HG03342 (cell line): ENCODE results near the gene PADI4.
"Not testable (repeated sequence)": the region's sequence is repeated elsewhere in the genome, so short reads cannot be mapped to it uniquely, and the experiment has no call there.

Experiments
- ATAC-seq: cut with Tn5 transposase; IDR thresholded peaks from one replicate; pipeline ENCODE4 v1.9.1; 2021; ENCODE audit warnings: mild to moderate bottlenecking, moderate library complexity; ENCODE audit not compliant: unreplicated experiment

Gene PADI4

DNA sequence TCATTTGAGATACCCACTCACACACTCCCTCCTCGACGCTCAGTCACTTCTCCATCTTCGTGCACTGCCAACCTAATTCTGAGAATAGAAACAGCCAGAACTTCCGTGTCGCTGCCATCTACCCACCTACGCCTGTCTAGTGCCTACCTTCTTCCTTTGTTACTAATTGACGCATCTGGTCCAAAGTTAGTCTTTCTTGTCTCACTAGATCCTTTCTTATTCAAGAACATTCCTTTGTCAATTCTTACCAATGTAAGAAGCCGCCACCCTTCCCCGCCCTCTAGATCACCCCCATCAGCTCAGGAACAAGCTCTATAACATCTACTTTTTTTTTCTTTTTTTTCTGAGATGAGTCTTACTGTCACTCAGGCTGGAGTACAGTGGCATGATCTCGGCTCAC lies 67.7 kb downstream of the PADI4 start:
- ATAC-seq, result no peak

DNA sequence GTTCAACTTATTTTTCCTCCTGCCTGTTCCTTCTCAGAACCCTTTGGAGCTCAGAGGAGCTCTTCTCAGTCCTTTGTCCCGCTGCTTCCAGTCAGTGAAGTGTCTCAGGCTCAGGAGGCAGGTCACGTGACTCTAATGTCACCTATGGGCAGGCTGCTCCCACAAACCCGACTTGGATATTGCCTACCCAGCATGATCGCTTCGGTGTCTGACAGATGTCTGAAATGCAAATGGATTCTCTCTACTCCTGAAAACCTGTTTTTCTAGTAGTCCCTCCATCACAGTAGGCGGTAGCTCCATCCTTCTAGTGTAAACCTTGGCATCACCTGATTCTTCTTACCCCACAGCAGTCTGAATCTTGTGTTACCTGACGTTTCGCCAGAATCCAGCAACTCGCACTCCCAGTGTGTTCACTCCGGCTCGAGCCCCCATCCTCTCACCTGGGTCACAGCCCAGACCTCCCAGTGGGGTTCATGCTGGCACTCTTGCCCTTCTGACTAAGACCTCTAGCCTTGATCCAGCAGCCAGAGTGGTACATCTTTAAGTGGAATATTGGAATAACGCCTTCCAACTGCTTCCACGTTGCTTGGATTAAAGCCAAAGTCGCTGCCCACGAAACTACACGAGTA lies 69.4 kb downstream of the PADI4 start:
- no peak for ATAC-seq

DNA sequence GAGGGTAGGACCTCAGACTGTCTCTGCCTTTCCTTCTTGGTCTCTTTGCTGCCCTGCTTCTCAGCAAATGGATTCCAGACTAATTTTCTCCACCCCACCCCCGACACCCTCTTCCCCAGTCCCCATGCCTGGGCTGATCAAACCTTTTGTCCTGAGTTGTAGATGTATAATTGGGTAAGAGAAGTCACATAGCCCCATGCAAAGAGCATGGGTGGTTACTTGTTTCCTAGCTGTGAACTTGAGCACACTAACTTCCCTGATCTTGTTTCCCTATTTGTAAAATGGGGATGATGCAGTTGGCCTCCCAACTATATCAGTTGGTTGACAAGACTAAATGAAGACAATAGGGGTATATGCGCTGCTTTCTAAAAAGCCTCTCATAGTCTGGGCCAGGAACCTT lies 73.2 kb downstream of the PADI4 start:
- ATAC-seq, result no peak

DNA sequence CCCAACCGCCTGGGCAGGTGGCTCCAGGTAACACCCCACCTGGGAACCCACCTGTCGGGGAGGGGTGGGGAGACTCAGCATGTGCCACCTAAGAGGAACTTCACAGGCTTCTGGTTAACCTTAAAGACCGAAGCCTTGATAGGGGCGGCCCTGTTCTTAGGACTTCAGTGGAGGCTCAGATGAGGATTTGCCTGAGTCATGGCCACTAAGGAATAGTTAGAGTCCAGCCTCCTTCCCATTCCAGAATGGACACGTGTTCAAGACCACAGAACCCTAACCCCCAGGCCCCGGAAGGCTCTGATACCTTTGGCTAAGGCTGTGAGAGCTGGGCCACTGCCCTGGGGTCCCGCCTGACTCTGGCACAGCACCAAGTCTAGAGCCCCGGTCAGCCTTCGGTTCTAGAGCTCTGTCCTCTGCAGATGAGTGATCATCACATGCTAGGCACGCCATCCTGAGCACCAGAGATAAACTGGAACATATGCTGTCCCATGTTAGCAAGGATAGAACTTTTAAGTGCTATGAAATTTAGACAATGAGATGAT lies 84.3 kb downstream of the PADI4 start:
- ATAC-seq, result no peak

DNA sequence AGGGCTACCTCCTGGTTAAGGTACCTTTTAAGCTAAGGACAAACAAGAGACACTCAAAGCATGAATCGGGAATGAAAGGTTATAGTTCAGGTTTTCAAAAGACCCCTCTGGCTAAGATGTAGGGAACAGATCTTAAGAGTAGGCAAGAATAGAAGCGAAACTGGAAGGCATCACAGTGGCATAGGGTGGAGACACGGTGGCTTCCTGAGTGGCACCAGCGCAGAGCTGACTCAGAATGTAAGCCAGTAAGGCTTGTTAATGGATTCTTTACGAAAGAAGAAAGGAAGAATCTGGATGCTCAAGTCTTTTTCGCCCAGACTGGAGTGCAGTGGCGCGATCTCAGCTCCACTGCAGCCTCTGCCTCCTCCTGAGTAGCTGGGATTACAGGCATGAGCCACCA lies 85.2 kb downstream of the PADI4 start:
- ATAC-seq, result no peak

DNA sequence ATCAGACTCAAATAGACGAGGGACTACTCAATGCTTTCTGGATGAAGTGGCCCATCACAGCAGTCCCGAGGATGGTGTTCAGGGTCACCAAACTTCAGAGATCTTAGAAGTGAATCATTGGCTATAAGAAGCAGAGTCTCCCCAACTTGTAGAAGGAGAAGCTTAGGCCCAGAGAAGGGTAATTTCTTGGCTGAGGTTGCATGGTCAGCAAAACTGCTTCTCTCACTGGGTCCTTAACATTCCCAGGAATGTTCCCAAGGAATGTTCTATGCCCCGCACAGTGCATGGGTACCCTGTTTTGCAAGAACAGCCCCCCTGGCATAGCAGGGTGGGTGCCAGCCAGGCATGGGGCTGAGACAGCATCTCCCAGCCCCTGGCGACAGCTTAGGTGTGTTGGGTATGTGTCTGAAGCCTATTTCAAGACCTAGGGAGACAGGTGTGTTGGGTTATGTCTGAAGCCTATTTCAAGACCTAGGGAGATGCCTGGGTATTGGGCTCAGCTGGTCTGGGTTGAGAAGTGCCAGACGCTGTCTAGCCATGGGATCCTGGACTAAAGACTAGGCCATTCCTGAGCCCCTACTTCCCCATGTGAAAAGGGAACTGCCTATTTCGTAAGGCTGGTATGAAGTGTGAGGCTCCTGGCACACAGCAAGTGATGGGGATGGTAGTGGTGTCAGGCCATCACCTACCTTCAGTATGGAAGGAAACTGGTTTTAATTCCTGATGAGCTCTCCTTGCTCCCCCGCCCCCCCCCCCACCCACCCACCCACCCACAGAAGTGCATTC lies 90.1 kb downstream of the PADI4 start:
- no peak for ATAC-seq

DNA sequence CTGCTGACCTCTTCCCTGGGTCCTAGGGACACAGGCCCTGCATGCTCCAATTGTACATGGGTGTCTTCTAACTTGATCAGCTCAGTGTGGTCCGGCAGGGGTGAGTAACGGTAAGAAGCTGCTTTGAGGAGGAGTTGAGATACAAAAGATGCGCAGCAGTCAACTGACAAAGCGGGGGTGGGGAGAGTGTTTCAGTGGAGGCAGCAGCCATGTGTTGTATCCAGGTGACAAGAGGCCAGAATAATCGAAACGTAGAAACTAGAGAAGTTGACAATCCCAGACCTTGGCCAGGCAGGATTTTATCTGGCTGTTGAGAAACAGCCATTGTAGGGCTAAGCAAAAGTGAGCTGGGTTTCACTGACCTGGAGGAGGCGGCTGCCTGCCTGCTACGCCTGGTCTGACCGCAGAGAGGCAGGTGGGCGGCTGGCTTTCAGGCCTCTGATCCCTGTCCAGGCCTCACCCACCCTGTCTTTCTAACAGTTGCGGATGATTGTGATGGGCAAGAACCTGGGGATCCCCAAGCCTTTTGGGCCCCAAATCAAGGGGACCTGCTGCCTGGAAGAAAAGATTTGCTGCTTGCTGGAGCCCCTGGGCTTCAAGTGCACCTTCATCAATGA lies 92.8 kb downstream of the PADI4 start:
- ATAC-seq, result no peak

DNA sequence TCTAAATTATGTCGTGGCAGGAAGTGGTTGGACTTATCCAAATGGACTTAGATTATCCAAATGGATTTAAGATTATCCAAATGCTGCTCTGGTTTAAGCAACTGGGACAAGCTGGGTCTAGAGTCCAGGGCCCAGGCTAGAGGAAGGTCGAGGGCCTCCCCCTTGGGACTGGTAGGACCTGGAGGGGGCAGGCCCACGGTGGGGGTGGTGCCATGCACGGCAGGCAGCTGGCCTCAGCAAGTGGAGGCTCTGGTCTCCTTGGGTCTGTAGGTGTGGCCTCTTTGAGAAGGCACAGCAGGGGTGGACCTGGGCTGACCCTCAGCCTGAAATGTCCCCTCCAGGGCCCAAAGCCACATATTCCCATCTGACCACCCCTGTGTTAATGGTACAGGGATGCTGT lies 93.8 kb downstream of the PADI4 start:
- no peak for ATAC-seq

DNA sequence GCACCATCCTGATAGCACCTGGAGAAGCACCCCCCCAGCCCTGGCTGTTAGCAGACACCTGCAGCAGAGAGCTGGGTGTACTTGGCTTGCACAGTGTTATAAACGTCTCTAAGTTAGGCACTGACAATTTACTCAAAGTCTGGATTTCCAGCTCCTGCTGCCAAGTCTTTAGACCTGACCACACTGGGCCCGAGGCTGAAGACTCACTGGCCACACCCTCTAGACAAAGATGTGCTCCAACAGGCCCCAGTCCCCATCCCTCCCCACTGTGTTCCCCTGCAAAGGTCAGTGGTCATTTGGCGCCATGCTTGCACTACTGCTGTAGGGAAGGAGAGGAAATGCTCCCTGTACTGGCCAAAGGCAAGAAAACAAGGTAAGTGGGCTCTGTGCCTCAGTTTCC lies 95.1 kb downstream of the PADI4 start:
- no peak for ATAC-seq

DNA sequence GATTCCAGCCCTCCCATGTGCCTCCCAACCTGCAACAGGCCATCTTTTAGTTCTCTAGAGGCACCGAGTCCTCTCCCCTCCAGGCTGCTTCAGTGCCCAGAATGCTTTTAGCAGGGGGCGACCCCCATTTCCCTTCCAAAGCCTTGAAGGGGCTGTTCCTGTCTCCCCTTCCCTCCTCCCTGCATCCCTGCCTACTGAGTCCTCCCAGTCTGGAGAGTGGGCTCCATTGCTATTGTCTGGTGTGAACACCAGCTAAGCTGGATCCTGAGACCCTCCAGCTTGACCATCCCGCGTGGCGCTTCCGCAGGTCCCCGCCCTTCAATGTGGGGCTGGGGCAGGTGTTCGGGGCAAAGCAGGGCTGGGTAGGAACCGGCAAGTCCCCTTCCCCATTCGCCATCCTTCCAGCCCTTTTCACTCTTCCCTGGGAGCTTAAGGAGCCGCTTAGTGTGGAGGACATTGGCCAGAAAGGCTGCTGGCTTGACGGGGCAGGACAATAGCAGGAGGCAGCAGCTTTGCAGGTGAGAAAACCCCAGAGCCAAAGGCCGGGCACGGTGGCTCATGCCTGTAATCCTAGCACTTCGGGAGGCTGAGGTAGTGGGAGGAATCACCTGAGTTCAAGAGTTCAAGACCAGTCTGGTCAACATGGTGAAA lies 96.2 kb downstream of the PADI4 start:
- ATAC-seq, result no peak

DNA sequence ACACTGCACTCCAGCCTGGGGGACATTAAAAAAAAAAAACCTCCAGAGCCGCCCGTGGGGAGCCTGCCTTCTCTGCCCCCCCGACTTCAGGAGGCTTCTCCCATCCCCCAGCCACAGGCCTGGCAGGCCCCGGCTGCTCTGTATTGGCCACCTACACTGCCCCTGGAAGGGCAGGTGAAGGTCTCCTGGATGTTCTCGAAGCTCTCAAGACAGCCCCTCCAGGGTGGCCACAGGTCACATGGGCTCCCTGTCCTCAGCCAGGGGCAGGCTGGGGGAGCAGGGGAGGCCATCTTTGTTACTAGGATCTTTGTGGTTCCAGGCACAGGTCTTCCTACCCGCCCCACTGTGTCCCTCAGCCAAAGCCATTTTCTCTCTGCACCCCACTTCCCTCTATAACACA lies 96.8 kb downstream of the PADI4 start:
- no peak for ATAC-seq

DNA sequence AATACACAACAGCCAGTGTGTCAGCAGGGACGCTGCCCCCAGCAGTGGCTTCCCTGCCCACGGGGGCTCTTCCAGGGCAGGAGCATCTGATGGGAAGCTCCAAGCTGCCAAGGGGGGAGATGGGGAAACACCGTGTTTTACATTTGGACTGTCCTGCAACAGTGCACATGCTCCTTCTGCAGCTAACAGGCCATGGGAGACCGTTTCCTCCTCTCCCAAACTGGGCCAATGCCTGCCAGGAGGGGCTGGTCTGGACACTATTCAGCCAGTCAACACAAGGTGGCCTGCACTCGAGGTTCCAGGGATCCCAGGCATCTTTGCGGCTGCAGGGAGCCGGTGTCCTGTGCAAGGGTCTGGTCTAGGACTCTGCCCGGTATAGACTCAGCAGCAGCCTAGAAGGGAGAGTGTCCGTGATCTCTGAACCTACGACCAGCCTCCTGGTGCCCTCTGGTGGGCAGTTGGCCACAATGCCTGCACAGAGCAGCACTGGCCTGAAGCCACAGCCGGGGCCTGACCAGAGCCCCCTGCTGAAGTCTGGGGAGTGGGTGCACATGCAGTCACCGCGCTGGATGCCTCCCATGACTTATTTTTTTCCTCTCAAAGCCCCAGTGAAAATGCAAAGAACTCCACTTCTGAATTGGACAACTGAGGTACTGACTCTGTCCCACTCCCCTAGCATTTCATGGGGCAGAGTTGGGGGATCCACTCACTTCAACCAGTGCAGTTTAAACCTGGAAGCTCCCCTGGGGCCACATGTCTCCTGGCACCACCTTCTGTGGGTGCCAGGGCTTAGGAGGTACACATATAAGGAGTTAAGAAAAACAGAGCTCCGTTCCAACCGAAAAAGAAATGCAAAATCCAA lies 98.1 kb downstream of the PADI4 start:
- ATAC-seq, result peak; percentile 64

DNA sequence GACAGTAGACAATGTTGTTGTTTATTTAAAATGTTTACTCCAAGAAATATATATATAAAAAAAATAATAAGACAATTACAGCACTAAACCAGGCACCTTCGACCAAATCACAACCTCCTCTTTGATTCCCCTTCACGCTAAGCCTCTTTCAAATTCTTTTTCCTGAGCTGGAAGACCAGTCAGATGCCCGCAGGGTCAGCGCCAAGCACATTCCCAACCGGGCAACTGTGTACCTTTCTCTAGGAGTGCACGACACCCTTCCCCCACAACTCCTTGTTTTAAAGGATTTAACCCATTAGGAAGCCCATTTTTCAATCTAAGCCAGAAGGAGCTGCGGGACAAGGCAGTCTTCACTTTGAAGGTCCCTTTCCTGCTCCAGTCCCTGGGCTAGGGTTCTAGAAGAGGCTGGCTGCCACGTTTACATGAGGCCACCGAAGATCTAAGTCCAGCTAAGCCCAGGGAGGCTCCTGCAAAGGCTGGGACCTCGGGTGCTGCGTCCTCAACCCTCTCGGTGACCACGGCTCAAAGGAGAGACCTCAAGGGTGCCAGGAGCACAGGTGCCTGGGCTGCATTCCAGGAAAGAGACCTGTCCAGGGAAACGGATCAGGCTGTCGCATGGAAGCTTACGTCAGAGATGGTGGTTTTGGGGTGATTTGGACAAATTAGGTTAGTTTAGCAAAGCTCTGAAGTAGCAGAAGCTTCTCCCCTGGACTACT lies 98.9 kb downstream of the PADI4 start:
- not testable (repeated sequence) for ATAC-seq

DNA sequence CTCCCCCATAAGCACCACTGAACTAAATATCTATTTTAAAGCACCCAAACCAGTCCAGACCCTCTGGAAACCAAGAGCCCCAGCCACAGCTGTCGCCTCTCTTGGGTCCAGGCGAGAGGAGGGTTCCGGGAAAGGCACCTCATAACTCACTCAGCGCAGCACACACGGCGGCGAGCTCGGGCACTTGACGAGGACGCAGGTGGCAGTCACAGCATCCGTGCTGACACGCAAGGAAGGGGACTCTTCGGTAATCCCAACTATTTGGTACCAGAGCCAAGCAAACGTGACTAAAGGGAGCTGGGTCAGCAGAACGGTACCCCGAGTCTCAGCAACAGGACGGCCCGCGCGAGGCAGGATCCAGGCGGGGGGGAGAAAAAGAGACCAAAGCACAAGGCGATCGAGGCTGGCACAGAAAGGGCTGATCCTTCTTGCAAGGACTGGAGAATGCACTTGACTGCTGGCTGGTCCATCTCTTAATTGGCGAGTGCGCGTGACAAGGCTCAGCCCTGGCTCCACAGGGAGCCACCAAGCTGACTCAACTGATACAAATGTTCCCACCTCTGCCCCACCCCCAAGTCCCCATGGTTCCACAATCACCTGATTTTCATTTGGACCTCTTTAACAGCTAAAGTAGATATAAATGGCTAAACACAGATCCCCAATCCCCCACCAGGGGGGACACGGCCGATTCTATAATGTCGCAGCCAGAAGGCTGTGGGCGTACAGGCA lies 100.0 kb downstream of the PADI4 start:
- ATAC-seq, result not testable (repeated sequence)

DNA sequence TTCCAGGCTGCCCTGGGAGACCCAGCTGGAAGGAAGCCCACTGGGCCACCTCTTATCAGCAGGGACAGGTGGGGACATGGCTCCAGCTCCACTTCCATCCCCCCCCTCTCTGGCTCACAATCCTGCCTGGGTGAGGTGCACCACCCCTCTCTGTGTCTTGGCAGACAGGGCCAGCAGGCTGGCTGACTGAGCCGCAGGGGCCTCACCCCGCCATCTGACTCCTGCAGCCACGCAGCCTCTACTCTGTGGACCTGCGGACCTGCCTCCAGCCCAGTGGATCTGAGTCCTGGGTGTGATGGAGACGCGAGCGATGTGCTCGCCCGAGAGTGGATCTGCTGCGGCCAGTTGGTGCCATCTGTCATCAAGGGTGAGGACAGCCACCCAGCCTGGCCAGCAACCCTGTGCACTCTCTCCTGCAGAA lies 101.4 kb downstream of the PADI4 start:
- no peak for ATAC-seq

DNA sequence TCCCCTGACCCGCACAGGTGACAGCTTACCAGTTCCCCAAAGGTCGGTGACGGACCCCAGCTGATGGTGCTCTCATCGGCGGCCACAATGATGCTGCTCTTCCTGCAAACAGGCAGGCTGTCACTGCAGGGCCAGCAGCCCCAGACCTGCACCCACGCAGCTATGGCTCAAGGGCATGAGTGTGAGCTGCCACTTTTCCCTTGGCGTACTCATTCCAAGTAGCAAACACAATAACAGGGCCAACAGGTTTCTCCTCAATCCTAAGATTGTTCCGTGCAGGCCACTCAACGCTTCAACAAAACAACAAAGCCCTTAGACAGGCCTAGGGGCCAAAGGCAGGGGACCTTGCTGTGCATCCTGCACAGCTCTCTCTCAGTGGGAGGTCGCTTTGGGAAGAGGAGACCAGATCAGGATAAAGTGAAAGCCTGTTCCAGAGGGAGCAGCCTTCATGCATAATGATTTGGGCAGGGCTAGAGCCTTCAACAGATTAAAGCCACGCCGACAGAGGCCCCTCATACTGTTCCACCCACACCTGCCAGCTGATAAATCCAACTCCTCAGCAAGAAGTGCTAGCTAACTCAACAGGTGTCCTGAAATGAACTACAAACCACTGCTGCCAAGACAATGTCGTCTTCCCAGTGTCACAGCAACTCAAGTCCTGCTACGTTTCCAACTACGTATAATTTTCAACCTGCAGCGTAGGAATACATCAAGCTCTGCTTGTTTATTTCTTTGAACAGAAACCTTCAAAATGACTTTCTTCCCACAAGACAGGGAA lies 104.3 kb downstream of the PADI4 start:
- ATAC-seq, result no peak
